Endothelial cell of umbilical vein (primary cell): ENCODE measurements around the gene PRDM8. TPM values are rescaled to one million over a fixed set of nuclear protein-coding genes. Genes with fewer than 3 reads are reported as not detected.
A peak's percentile ranks its signal among the peaks of the same experiment; 100 is the strongest.

ENCODE experiments used
- BruUV-seq: library from RNA; stranded (reverse); fragments of 400-500 nt; replicated peaks from 2 replicates; lab custom pipeline; 2021; lab: Mats Ljungman, UMichigan
- CTCF ChIA-PET: fragments of 300-600, 350-600 bp; sonication (Branson Sonifier 250); formaldehyde crosslinking; loops from one replicate; lab custom pipeline; 2021; ENCODE audit warnings: antibody characterized with exemption, inconsistent platforms; lab: Charles Lee
- POLR2A ChIA-PET: fragments of 300-600, 350-600 bp; sonication (Branson Sonifier 250); formaldehyde crosslinking; loops from one replicate; lab custom pipeline; 2021; ENCODE audit warnings: antibody characterized with exemption, inconsistent platforms; lab: Charles Lee
- DNase-seq: peaks from one replicate; pipeline ENCODE4 v3.0.0-alpha.2; 2011; ENCODE audit warnings: low read depth, low spot score
- FAIRE-seq: peaks from 2 replicates; lab custom pipeline; 2011; peaks lifted over from hg19 to GRCh38; lab: Jason Lieb, UNC
- H2AFZ ChIP-seq: 2 replicates; pipeline ENCODE4 v1.6.0; 2012; ENCODE audit warnings: low read depth, low read length, control low read depth, inconsistent platforms
- H3K27ac ChIP-seq: 2 replicates; pipeline ENCODE4 v1.5.1; 2011; ENCODE audit warnings: low read depth, mild to moderate bottlenecking, control low read depth, low read length, moderate library complexity; ENCODE audit not compliant: insufficient read depth
- H3K27me3 ChIP-seq, 2 experiments: 2 replicates each; pipeline versions ENCODE4 v1.6.0 to v1.6.1; 2011; ENCODE audit warnings: low read length in 2 of 2, mixed read lengths in 1 of 2; ENCODE audit not compliant: control insufficient read depth in 2 of 2, insufficient read depth in 2 of 2
- H3K36me3 ChIP-seq, 2 experiments: 2 replicates in 1 of 2; 3 replicates in 1 of 2; pipeline ENCODE4 v1.5.1; 2011; ENCODE audit warnings: low read length in 2 of 2, mild to moderate bottlenecking in 1 of 2, moderate library complexity in 1 of 2; ENCODE audit not compliant: control insufficient read depth in 2 of 2, insufficient read depth in 2 of 2; ENCODE audit errors: extremely low read depth in 1 of 2
- H3K4me1 ChIP-seq: 3 replicates; pipeline ENCODE4 v1.5.1; 2011; ENCODE audit warnings: mild to moderate bottlenecking, low read length; ENCODE audit not compliant: control insufficient read depth, insufficient read depth; ENCODE audit errors: extremely low read depth
- H3K4me2 ChIP-seq: 2 replicates; pipeline ENCODE4 v1.6.1; 2011; ENCODE audit warnings: low read length, control low read depth, mixed read lengths; ENCODE audit not compliant: insufficient read depth
- H3K4me3 ChIP-seq, 3 experiments: fragments of 200-600 bp in 1 of 3; sonication (generic), shearing (Covaris generic) in 1 of 3; replicated peaks in 1 of 3; 2 replicates each; pipeline ENCODE4 v1.5.1; 2011 to 2016; ENCODE audit warnings: control low read depth in 3 of 3, low read length in 3 of 3, mild to moderate bottlenecking in 2 of 3, inconsistent platforms in 1 of 3, low read depth in 1 of 3, moderate library complexity in 1 of 3; ENCODE audit not compliant: insufficient read depth in 1 of 3
- H3K79me2 ChIP-seq: 2 replicates; pipeline ENCODE4 v1.6.0; 2012; ENCODE audit warnings: low read length, inconsistent platforms; ENCODE audit not compliant: control insufficient read depth, insufficient read depth
- H3K9ac ChIP-seq: replicated peaks from 2 replicates; pipeline ENCODE3; 2011; ENCODE audit warnings: low read length, control low read depth; ENCODE audit not compliant: insufficient read depth; ENCODE audit errors: extremely low read depth
- H3K9me1 ChIP-seq: replicated peaks from 3 replicates; pipeline ENCODE4 v1.6.0; 2011; ENCODE audit warnings: mild to moderate bottlenecking, low read length; ENCODE audit not compliant: control insufficient read depth, insufficient read depth; ENCODE audit errors: extremely low read depth
- H3K9me3 ChIP-seq: replicated peaks from 2 replicates; pipeline ENCODE4 v1.5.1; 2012; ENCODE audit warnings: low read length, inconsistent platforms; ENCODE audit not compliant: control insufficient read depth, insufficient read depth
- H4K20me1 ChIP-seq: replicated peaks from 2 replicates; pipeline ENCODE3; 2011; ENCODE audit warnings: mild to moderate bottlenecking, low read length; ENCODE audit not compliant: control insufficient read depth, insufficient read depth; ENCODE audit errors: extremely low read depth
- CTCF ChIP-seq, 2 donors: IDR thresholded peaks; 1 replicate in 1 of 2; 2 replicates in 1 of 2; pipeline ENCODE4 v1.5.1; 2011; ENCODE audit warnings: low read length in 2 of 2, mild to moderate bottlenecking in 2 of 2, moderate library complexity in 2 of 2, control low read depth in 1 of 2, inconsistent platforms in 1 of 2, low read depth in 1 of 2; ENCODE audit not compliant: insufficient read depth in 1 of 2; ENCODE audit errors: extremely low read depth in 1 of 2
- EZH2 ChIP-seq: IDR thresholded peaks from 2 replicates; pipeline ENCODE4 v1.6.1; 2012; ENCODE audit warnings: borderline replicate concordance, low read depth, mild to moderate bottlenecking, moderate library complexity, low read length, inconsistent platforms; ENCODE audit not compliant: severe bottlenecking
- FOS ChIP-seq: IDR thresholded peaks from 2 replicates; pipeline ENCODE4 v1.6.1; 2011; ENCODE audit warnings: mild to moderate bottlenecking, low read length, moderate library complexity, borderline replicate concordance; ENCODE audit not compliant: insufficient read depth
- GATA2 ChIP-seq: IDR thresholded peaks from 2 replicates; pipeline ENCODE4 v1.7.0; 2011; ENCODE audit warnings: low read depth, mild to moderate bottlenecking, moderate library complexity, mixed read lengths, low read length; ENCODE audit not compliant: insufficient read length, insufficient read depth
- MAX ChIP-seq: IDR thresholded peaks from 2 replicates; pipeline ENCODE4 v1.6.1; 2011; ENCODE audit not compliant: insufficient read depth, insufficient read length
- POLR2A ChIP-seq: IDR thresholded peaks from 2 replicates; pipeline ENCODE4 v1.6.1; 2012; ENCODE audit warnings: low read depth, mild to moderate bottlenecking, control low read depth, low read length
- dilution Hi-C: fragments of 300-500 bp; cut with MboI; formaldehyde crosslinking; loops from one replicate; pipeline ENCODE4 v1.15.0; 2019; ENCODE audit warnings: low sequenced_read_pairs; ENCODE audit not compliant: extremely low pct_ligation_motif_present
- intact Hi-C: fragments of 100-400 bp; cut with micrococcal nuclease; formaldehyde crosslinking; loops from one replicate; pipeline ENCODE4 v1.10.0; 2022
- polyA plus RNA-seq, 4 experiments: library from polyadenylated mRNA; depleted of rRNA in 3 of 4; stranded (reverse) in 3 of 4; unstranded in 1 of 4; fragments of >200 nt; gene quantifications; 2 replicates each; pipeline versions ENCODE4 v1.2.1 to v1.2.3, GENCODE V29; 2011 to 2012; ENCODE audit warnings: missing spikeins in 1 of 4
- total RNA-seq: library from RNA; stranded (reverse); gene quantifications from 2 replicates; pipeline ENCODE4 v1.2.3, GENCODE V29; 2021

The PRDM8 gene
- total and polyA plus RNA-seq, 2 donors (not counting 3 experiments of a cell fraction or from before 2014, with no cell fraction given): 0.28 to 0.82 TPM

- peaks cover 27% of the 10 kb centered on the region for H3K4me1 ChIP-seq
- dilution Hi-C loops (no loop called here), intact Hi-C loops (loop anchor here (1.0 to 2.0 kb wide), 5 partner anchors 19 to 1231 kb away; partner anchors contain the start of gene ANTXR2)
- no peaks in the 10 kb centered on the region for H3K36me3 ChIP-seq
- no TSS peak for BruUV-seq
- ChIA-PET POLR2A (no interaction called here), CTCF (interaction anchor here (1.2 to 9.8 kb wide), 13 partner anchors 11 to 807 kb away, joined by 3 to 104 read pairs (median 6); partner anchors contain the start of gene ANTXR2)
- peaks cover 36 to 40% of the 10 kb centered on the region in 2 experiments for H3K27me3 ChIP-seq
- no peaks in the 10 kb centered on the region for H4K20me1 ChIP-seq
- TF ChIP-seq EZH2 (no peak), CTCF (IDR thresholded peaks at IDR 0.05; ENCODE audit: extremely low read depth in 1 of 2, insufficient read depth in 1 of 2, low read depth in 1 of 2, low read length in 2 of 2) (no peak), FOS (no peak), GATA2 (no peak), POLR2A (no peak), MAX (no peak)
- H3K4me3 ChIP-seq: peak overlapping the region; percentile 56 to 99 (median 68)
- H3K9me3 ChIP-seq: no peaks in the 10 kb centered on the region
- H3K4me2 ChIP-seq: peak overlapping the region; percentile 93
- peak overlapping the region; percentile 98 for H2AFZ ChIP-seq
- no peaks in the 10 kb centered on the region for H3K9me1 ChIP-seq
- H3K27ac ChIP-seq: no peak overlapping the region
- FAIRE-seq: peak; percentile 62
- H3K9ac ChIP-seq: peak overlapping the region; percentile 32
- no peaks in the 10 kb centered on the region for H3K79me2 ChIP-seq
- DNase-seq: no peak
Measured at GRCh38 chr4:80183250-80184052, 13.9 kb upstream of the PRDM8 start.
